ENCODE results near the gene NLE1.

DNA sequence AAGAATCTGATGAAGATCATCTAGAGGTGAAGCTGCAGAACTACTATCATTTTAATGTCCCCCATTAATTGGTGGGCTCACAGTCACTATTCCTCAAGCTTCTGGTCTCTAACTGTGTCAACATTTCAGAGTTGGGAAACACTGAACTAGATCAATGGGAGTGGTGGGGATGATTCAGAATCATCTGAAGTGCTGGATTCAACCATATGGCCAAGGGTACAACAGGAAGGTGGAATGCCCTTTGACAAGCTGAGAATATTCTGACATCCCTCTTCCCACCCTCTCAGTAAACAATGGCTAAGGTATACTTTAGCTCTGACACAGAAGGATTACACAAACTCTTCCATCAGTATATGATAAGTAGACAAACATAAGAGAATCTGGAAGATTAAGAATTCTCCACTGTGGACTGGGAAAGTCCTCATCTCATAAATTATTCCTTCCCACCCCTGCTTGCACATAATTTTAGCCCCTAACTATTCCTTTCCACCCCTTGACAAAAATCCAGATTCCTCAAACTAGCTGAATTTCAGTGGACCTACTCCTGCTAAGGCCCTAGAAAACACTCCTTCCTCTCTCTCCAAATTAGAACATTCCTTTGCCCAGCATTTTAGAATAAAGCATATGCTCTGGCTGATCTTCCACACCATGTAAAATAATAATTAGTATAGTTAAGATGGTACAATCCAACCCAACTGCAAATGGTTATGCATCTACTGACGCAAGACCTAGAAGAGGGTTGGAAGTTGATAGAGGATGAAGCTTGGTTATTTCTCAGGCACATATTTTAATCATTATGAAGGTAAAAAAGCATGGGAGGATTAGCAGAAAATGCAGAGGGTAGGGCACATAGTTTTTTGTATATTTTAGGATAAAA, 62.3 kb downstream of the NLE1 start:
- TF ChIP-seq, protein P1, sequence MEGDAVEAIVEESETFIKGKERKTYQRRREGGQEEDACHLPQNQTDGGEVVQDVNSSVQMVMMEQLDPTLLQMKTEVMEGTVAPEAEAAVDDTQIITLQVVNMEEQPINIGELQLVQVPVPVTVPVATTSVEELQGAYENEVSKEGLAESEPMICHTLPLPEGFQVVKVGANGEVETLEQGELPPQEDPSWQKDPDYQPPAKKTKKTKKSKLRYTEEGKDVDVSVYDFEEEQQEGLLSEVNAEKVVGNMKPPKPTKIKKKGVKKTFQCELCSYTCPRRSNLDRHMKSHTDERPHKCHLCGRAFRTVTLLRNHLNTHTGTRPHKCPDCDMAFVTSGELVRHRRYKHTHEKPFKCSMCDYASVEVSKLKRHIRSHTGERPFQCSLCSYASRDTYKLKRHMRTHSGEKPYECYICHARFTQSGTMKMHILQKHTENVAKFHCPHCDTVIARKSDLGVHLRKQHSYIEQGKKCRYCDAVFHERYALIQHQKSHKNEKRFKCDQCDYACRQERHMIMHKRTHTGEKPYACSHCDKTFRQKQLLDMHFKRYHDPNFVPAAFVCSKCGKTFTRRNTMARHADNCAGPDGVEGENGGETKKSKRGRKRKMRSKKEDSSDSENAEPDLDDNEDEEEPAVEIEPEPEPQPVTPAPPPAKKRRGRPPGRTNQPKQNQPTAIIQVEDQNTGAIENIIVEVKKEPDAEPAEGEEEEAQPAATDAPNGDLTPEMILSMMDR (IDR thresholded peaks at IDR 0.05), result no peak
- TF ChIP-seq POLR2A (IDR thresholded peaks at IDR 0.05), result no peak
